ENCODE results near the gene TIRAP. TPM values are rescaled to one million over a fixed set of nuclear protein-coding genes. Genes with fewer than 3 reads are reported as not detected.

TIRAP gene
- total RNA-seq, 1 donor from 2014 or later = 10.0 TPM

GRCh38 chr11:126317756-126318573 lies 35.1 kb downstream of the TIRAP start:
- peaks cover 13% of the 10 kb centered on the region for H3K9me3 Mint-ChIP-seq
- no peak for TF ChIP-seq CTCF (IDR thresholded peaks at IDR 0.05; ENCODE audit: unreplicated experiment)
- peaks cover 20% of the 10 kb centered on the region for H3K36me3 Mint-ChIP-seq
- no peaks in the 10 kb centered on the region for H3K27me3 Mint-ChIP-seq (ENCODE audit: low read depth)
- peak overlapping the region; percentile 26 for H3K4me3 Mint-ChIP-seq
- peaks cover 22% of the 10 kb centered on the region for H3K4me1 Mint-ChIP-seq
- no peak for DNase-seq (ENCODE audit: low spot score in 2 of 2, unreplicated experiment in 2 of 2)
- peak overlapping the region; percentile 94 for H3K27ac Mint-ChIP-seq

GRCh38 chr11:126318574-126319373 lies 35.9 kb downstream of the TIRAP start:
- TF ChIP-seq CTCF (IDR thresholded peaks at IDR 0.05; ENCODE audit: unreplicated experiment) = no peak
- peaks cover 13% of the 10 kb centered on the region for H3K9me3 Mint-ChIP-seq
- DNase-seq (ENCODE audit: low spot score in 2 of 2, unreplicated experiment in 2 of 2) = no peak
- H3K4me3 Mint-ChIP-seq = no peak overlapping the region
- H3K4me1 Mint-ChIP-seq = peaks cover 22% of the 10 kb centered on the region
- peak overlapping the region; percentile 94 for H3K27ac Mint-ChIP-seq
- H3K27me3 Mint-ChIP-seq (ENCODE audit: low read depth) = no peaks in the 10 kb centered on the region
- peaks cover 18% of the 10 kb centered on the region for H3K36me3 Mint-ChIP-seq

- no peak for DNase-seq (ENCODE audit: low spot score in 2 of 2, unreplicated experiment in 2 of 2)
- peaks cover 9% of the 10 kb centered on the region for H3K9me3 Mint-ChIP-seq
- H3K4me1 Mint-ChIP-seq = peaks cover 22% of the 10 kb centered on the region
- H3K4me3 Mint-ChIP-seq = no peak overlapping the region
- no peak for TF ChIP-seq CTCF (IDR thresholded peaks at IDR 0.05; ENCODE audit: unreplicated experiment)
- no peaks in the 10 kb centered on the region for H3K27me3 Mint-ChIP-seq (ENCODE audit: low read depth)
- peaks cover 14% of the 10 kb centered on the region for H3K36me3 Mint-ChIP-seq
- H3K27ac Mint-ChIP-seq = peak overlapping the region; percentile 94
Measured at GRCh38 chr11:126319374-126319740, 36.5 kb downstream of the TIRAP start.

GRCh38 chr11:126322996-126323395 lies 40.1 kb downstream of the TIRAP start:
- H3K4me3 Mint-ChIP-seq = no peak overlapping the region
- no peak for TF ChIP-seq CTCF (IDR thresholded peaks at IDR 0.05; ENCODE audit: unreplicated experiment)
- no peak overlapping the region for H3K27ac Mint-ChIP-seq
- no peaks in the 10 kb centered on the region for H3K9me3 Mint-ChIP-seq
- no peak for DNase-seq (ENCODE audit: low spot score in 2 of 2, unreplicated experiment in 2 of 2)
- no peaks in the 10 kb centered on the region for H3K36me3 Mint-ChIP-seq
- no peaks in the 10 kb centered on the region for H3K27me3 Mint-ChIP-seq (ENCODE audit: low read depth)
- peaks cover 13% of the 10 kb centered on the region for H3K4me1 Mint-ChIP-seq

- H3K27me3 Mint-ChIP-seq (ENCODE audit: low read depth) = no peaks in the 10 kb centered on the region
- no peaks in the 10 kb centered on the region for H3K36me3 Mint-ChIP-seq
- no peak overlapping the region for H3K4me3 Mint-ChIP-seq
- no peak overlapping the region for H3K27ac Mint-ChIP-seq
- DNase-seq (ENCODE audit: low spot score in 2 of 2, unreplicated experiment in 2 of 2) = no peak
- H3K9me3 Mint-ChIP-seq = no peaks in the 10 kb centered on the region
- TF ChIP-seq CTCF (IDR thresholded peaks at IDR 0.05; ENCODE audit: unreplicated experiment) = no peak
- H3K4me1 Mint-ChIP-seq = no peaks in the 10 kb centered on the region
Measured at GRCh38 chr11:126327281-126328000, 44.5 kb downstream of the TIRAP start.
